Esophagus mucosa (tissue), 1 donor: ENCODE results near the gene HAND1. TPM values are rescaled to one million over a fixed set of nuclear protein-coding genes. Genes with fewer than 3 reads are reported as not detected.
A peak's percentile ranks its signal among the peaks of the same experiment; 100 is the strongest.
"Not testable (repeated sequence)": the region's sequence is repeated elsewhere in the genome, so short reads cannot be mapped to it uniquely, and the experiment has no call there.

ENCODE experiments used
- ATAC-seq: fragments of 200-7000 bp; cut with Tn5 transposase; one replicate; pipeline ENCODE4 v1.9.1; 2020
- total RNA-seq: library from RNA; stranded (reverse); gene quantifications from one replicate; pipeline ENCODE4 v1.2.4, GENCODE V29; 2023
- donor health status: DM: yes; HTN: yes; CAD: no.

HAND1 gene
- total RNA-seq, result not detected

DNA sequence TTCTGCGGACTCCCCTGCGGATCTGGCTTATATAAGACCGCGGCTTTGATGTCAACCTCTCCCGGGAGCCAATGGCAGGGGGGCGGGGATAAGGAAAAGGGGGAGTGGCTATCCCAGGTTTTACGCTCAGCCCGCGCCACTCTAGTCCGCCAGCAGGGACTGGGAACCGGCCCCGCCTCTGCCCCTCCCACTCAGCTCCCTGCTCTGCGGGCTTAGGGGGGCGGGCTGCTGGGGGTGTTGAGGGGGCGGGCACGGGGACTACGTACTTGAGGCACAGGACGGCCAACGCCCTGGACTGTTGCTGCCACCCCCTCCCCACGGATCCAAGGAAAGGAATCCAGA is at the start of gene HAND1:
HAND1 (minus strand) TSS at position 4 of the 342 bp plus-strand sequence. CDS start 219 bp downstream, outside the sequence.
- ATAC-seq, result peak; percentile 33

- ATAC-seq, result no peak
Observed at GRCh38 chr5:154526231-154527226, 48.5 kb upstream of the HAND1 start.

- ATAC-seq, result no peak
Observed at GRCh38 chr5:154524859-154525258, 46.8 kb upstream of the HAND1 start.

DNA sequence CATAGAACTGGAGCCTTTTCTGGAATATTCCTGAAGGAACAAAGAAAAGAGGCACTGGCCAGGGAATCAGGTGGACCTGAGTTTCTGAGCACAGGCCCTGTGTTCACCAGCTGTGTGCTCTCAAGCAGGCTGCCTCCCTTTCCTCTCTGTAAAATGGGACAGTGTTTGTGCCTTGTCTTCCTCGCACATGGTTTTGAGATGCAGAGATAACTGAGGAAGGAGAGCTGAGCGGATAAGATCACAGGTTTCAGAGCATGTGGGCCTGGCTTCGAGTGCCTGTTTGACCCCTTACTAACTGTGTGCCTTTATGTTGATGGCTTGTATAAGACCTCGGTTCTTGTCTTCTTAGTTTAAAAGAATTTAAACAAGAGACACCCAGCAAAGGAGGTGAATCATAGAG is 46.2 kb upstream of the HAND1 start:
- no peak for ATAC-seq

DNA sequence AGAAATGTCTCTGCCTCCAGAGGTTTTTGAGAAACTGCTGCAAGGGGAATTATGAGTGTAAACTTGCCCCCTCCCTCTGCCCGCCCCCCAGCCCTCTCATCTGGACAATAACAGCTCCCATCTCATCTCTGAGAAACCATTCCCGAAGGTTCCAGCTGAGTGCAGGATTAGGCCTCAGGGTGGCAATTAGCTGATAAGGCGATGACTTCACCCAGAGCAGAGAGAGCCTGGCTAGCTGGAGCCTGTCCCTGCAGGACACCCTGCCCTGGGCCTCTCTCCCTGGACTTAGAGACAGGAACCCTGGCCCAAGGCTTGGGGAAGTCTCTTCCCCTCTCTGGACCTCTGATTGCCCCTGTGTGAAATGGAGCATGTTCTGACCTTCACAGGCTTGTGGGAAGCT is 45.7 kb upstream of the HAND1 start:
- ATAC-seq, result no peak

- no peak for ATAC-seq
Observed at GRCh38 chr5:154523104-154523503, 45.1 kb upstream of the HAND1 start.

DNA sequence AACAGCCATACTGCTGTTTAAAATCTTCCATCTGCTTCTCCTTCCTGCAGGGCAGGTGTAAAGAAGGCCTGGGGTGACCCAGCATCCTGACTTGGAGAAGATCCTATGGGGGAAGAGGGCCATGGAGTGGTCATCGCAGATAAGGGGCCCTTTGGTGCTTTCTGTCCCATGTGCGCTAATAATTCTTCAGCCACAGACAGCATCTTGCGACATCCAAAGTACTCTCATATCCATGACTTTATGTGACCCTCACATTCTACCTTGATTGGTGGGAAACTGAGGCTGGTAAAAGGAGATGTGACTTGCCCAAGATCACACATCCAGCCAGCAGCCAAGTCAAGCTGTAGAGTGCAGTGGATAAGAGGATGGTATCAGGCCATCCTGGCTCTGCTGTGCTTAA is 44.3 kb upstream of the HAND1 start:
- no peak for ATAC-seq

GRCh38 chr5:154521756-154522155 is 43.7 kb upstream of the HAND1 start:
- no peak for ATAC-seq

DNA sequence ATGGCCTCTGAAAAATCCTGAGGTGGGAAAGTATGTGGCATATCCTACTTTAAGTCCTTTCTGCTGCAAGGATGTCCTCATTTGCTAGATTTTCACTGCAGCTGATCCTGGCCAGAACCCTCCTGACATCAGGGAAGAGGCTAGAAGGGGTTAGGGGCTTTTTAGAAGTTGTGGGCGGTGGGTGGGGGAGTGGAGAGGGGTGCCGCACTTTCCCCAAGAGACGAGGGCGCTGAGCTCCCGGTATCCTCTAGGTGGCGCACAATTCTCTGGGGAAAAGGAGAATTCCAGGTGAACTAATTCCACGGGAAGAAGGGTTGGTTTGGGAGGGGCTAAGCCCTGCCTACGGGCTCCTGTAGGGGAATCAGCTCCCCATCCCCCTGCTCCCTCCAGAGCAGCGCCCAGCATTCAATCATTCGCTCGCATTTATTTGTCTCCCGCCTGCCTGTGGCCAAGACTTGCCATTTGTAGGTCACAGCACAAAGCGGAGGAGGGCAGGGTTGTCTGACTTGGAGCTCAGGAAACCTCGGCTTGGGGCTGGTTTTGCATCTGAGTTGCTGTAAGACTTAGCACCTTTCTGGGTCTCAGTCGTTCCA is 42.9 kb upstream of the HAND1 start:
- ATAC-seq, result peak; percentile 24

- ATAC-seq, result peak; percentile 62
Observed at GRCh38 chr5:154519359-154519758, 41.3 kb upstream of the HAND1 start.

DNA sequence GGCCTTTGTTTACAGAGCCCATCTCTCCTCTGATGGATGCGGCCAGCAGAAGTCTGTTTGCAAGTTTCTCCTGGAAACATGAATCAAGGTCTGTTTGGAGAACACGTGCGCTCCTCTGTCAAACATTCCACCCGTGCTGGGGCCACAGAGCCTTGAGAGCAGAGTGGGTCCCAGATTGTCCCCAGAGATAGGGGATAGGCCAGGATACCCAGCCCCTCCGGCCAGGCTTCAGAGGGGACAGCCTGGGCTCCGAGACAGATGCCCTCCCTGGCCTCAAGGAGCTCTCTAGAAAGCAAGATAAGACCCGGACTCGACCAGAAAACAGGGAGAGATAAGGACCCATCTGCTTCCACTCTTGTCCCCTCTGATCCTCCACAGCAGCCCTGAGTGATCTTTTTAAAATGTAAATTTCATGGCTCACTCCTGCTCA is 40.4 kb upstream of the HAND1 start:
- no peak for ATAC-seq

GRCh38 chr5:154517810-154518437 is 39.9 kb upstream of the HAND1 start:
- ATAC-seq, result no peak

DNA sequence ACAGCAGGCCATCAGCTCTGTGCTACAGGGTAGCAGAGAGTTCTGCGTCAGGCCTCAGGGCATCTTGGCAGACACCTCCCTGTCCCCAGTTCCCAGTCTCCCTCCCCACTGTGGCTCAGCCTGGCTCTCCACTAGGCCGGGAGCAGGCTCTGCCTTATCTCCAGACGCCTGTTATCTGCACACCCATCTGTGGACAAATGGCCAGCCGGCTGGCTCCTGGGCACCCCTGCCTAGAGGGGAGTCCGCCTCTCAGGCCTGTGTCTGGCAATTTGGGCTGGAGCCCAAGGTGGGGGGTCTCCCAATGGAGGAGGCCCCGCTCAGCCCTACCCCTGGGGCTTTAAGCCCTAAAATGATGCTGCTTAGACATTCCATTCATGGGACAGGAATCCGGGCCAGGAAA is 39.2 kb upstream of the HAND1 start:
- ATAC-seq, result no peak

DNA sequence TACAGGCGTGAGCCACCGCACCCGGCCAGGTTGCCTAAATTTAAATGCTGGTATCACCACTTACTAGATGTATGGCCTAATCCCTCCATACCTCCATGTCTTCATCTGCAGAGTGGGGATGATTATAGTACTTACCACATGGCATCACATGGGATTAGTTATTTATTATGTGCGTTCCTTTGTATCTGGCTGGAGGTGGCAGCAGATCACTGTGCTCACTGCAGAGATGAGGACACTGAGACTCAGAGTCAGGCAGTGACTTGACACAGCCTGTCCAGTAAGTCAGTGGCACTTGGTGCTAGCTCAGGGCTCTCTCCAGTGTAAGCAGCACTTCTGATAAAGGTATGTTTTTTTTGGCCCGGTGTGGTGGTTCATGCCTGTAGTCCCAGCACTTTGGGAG is 38.4 kb upstream of the HAND1 start:
- peak; percentile 22 for ATAC-seq

DNA sequence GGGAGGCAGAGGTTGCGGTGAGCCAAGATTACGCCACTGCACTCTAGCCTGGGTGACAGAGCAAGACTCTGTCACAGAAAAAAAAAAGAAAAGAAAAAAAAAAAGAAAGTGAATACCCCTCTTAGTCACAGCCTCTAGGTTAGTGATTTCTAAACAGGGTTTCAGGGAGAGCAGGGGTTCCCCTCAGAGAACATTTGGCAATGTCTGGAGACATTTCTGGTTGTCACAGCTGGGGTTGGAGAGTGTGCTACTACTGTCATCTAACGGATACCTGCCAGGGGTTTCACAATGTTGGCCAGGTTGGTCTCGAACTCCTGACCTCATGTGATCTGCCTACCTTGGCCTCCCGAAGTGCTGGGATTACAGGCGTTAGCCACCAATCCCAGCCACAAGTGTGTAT is 37.5 kb upstream of the HAND1 start:
- ATAC-seq, result not testable (repeated sequence)

- no peak for ATAC-seq
Observed at GRCh38 chr5:154514331-154514730, 36.3 kb upstream of the HAND1 start.

DNA sequence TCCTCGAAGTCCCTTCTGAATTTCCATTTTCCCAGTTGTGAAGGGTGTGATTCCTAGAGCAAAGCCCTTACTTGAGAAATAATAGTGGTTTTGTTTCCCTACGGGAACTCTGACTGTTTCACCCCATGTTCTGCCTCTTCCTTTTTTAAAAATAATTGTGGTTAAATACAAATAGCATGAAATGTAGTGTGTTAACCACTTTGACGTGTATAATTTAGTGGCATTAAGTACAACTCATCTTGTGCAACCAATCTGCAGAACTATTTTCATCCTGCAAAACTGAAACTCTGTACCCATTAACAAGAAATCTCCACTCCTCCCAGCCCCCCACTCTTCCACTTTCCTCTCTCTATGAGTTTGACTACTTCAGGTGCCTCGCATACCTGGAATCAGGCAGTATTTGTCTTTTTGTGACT is 35.6 kb upstream of the HAND1 start:
- no peak for ATAC-seq

DNA sequence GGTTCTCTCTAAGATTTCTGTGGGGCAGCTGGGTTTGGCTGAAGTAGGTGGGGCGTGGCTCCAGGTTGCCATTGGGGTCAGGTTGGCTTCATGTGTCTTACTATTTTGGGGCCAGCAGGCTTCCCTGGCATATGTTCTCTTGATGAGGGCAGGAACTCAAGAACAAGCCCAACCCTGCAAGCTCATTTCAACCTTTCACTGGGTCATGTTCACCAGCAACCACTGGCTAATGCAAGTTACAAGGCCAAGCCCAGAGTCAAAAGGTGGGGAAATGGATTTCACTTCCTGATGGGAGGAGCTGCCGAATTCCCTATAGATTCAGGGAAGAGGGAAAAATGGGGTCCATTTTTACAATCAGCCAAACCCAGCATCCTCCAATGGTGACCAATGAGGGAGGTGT is 34.0 kb upstream of the HAND1 start:
- no peak for ATAC-seq

DNA sequence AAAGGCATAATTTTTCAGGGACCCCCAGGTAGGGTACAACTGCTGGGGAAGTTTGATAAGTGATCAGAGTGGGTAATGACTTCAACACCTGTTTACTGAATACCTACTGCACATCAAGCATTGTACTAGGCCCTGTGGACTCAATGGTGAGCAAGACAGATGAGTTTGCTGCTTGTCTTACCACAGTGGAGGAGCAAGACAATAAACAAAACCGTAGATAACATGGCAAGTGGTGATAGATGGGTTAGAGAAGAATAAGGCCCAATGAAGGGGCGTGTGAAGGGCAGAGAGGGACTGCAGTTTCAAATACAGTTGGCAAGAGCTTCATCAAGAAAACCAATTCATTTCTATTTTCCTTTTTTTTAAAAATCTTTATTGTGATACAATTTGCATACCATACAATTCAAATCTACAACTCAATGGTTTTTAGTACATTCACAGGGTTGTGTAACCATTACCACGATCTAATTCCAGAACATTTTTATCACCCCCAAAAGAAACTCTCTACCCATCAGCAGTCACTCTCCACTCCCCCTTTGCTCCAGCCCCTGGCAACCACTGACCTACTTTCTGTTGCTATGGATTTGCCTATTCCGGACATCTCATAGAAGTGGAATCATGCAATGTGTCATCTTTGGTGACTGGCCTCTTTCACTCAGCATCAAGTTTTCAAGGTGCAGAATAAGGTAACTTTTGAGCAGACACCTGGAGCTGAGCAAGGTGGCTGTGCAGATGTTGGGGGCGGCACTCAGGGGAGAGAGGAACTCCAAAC is 31.9 kb upstream of the HAND1 start:
- no peak for ATAC-seq

DNA sequence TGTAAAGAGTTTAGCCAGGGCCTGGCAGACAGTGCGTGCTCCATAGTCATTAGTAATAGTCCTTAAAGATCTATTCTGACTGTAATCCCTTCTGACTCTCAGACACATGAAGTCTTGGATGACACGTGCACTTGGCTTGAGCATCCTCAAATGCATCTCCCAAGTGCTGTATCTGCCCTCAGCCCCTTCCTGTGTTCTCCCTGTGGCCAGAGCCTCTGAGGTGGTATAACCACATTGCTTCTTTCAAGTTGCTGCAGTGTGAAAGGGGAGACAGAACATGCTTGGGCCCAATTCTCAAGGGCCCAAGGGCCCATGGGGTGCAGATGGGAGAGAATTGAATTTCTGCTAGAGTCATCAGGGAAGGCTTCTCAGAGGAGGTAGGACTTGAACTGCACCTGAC is 30.1 kb upstream of the HAND1 start:
- no peak for ATAC-seq

- ATAC-seq, result no peak
Observed at GRCh38 chr5:154506716-154507080, 28.7 kb upstream of the HAND1 start.

DNA sequence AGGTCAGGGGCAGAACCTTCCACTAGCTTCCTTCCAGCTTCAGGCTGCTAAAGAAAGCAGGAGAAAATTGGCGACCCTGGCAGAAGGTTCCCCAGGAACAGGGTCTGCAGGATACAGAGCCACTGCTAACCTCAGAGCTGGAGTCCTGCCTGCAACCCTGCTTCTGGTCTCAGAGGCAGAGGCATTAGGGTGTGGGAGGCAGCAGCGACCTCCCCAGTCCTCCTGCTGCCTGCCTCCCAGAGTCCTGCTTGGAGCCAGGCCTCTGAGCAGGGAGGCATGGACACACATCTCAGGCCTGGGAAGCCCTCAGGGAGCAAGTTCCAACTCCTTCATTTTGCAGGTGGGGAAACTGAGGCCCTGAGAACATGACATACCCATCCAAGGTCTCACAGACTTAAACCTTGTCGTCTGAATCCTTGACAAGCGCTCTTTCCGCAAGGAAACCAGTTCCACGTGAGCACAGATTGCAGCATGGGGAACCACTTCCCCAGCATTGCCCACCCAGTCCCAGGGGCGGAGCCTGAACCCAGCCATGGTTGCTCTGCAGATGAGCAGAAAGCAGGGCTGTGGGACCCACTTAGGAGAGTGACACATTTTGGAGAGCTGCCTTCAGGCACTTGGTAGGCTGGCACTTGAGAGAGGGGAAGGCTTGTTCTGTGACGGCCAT is 28.2 kb upstream of the HAND1 start:
- no peak for ATAC-seq
